Spleen (tissue), 11 donors: ENCODE results near the gene ALK. TPM values are rescaled to one million over a fixed set of nuclear protein-coding genes. Genes with fewer than 3 reads are reported as not detected.

Experiments used
- DNase-seq: peaks from one replicate; pipeline ENCODE4 v3.0.0-alpha.2; 2020
- H3K27ac ChIP-seq, 8 donors: fragments of 200-600 bp; sonication (generic) in 7 of 8; 1 replicate in 4 of 8; 2 replicates in 4 of 8; pipeline versions ENCODE4 v1.5.0 to v1.8.0; 2016 to 2021; ENCODE audit warnings: inconsistent platforms in 4 of 8, mild to moderate bottlenecking in 4 of 8, moderate library complexity in 1 of 8
- H3K27me3 ChIP-seq, 7 donors: fragments of 200-600 bp; sonication (generic) in 6 of 7; replicated peaks in 1 of 7; 1 replicate in 4 of 7; 2 replicates in 3 of 7; pipeline versions ENCODE4 v1.5.0 to v1.8.0; 2016 to 2021; ENCODE audit warnings: inconsistent platforms in 3 of 7, mild to moderate bottlenecking in 1 of 7
- H3K36me3 ChIP-seq, 6 donors: fragments of 200-600 bp; sonication (generic) in 5 of 6; 1 replicate in 4 of 6; 2 replicates in 2 of 6; pipeline versions ENCODE4 v1.5.0 to v1.8.0; 2016 to 2021; ENCODE audit warnings: inconsistent platforms in 2 of 6
- H3K4me1 ChIP-seq, 6 donors: fragments of 200-600 bp; sonication (generic) in 5 of 6; 1 replicate in 3 of 6; 2 replicates in 3 of 6; pipeline versions ENCODE4 v1.5.0 to v1.8.0; 2016 to 2021; ENCODE audit warnings: inconsistent platforms in 3 of 6
- H3K4me3 ChIP-seq, 8 donors: fragments of 200-600 bp; sonication (generic) in 7 of 8; 1 replicate in 4 of 8; 2 replicates in 4 of 8; pipeline versions ENCODE4 v1.5.0 to v1.8.0; 2016 to 2021; ENCODE audit warnings: inconsistent platforms in 4 of 8, mild to moderate bottlenecking in 4 of 8, moderate library complexity in 2 of 8
- H3K9me3 ChIP-seq, 8 donors: fragments of 200-600 bp; sonication (generic) in 7 of 8; 1 replicate in 4 of 8; 2 replicates in 4 of 8; pipeline versions ENCODE4 v1.5.0 to v1.8.0; 2016 to 2021; ENCODE audit warnings: inconsistent platforms in 4 of 8
- CTCF ChIP-seq, 11 experiments: fragments of 200-600 bp in 7 of 11; fragments of 450-650 bp in 4 of 11; sonication (generic) in 4 of 11; IDR thresholded peaks in 8 of 11; conservative IDR thresholded peaks in 3 of 11; 1 replicate in 7 of 11; 2 replicates in 4 of 11; pipeline versions ENCODE4 v1.4.0 to v1.8.0; 2016 to 2021; ENCODE audit warnings: antibody characterized with exemption in 11 of 11, inconsistent platforms in 4 of 11, mild to moderate bottlenecking in 1 of 11
- POLR2A ChIP-seq, 3 donors: fragments of 450-650 bp; IDR thresholded peaks; one replicate each; pipeline ENCODE4 v1.5.1; 2017; ENCODE audit warnings: antibody characterized with exemption in 3 of 3, mild to moderate bottlenecking in 1 of 3
- POLR2AphosphoS5 ChIP-seq, 3 donors: sonication (generic); formaldehyde crosslinking; IDR thresholded peaks; one replicate each; pipeline ENCODE4 v1.5.1; 2017; ENCODE audit warnings: antibody characterized with exemption in 3 of 3
- WGBS, 5 donors: extraction: QIAGEN DNeasy Blood & Tissue Kit in 3 of 5; methylation state at CpG; one replicate each; pipeline versions ENCODE4 v1.1.5 to v1.1.7; 2013 to 2018; 5-methylcytosine and 5-hydroxymethylcytosine counted together
- intact Hi-C: fragments of 100-400 bp; cut with DNase I; formaldehyde crosslinking; loops from one replicate; pipeline ENCODE4 v1.15.0; 2023; ENCODE audit warnings: low total_unique reads
- polyA plus RNA-seq, 3 donors: library from polyadenylated mRNA; stranded (reverse); fragments of 200-250 nt; gene quantifications; one replicate each; pipeline ENCODE4 v1.2.1, GENCODE V29; 2013
- total RNA-seq, 7 donors: library from RNA; depleted of rRNA in 3 of 7; stranded (reverse); fragments of >200 nt in 3 of 7; fragmentation: NEBNext Ultra II Directional in 4 of 7; extraction: Animal tissue kit (Norgen Biotek cat#: 25700) in 4 of 7; gene quantifications; one replicate each; pipeline versions ENCODE4 v1.1.0 to v1.2.1, GENCODE V29; 2016 to 2021
- donor health status: healthy with polysubstance abuse.
- donor health status: DM: no; HTN: no; CAD: no; lungs with moderate emphysema.
- donor health status: DM: no; HTN: no; CAD: no.
- donor health status: Bipolar disorder and iron deficiency.
- donor health status: healthy.
- donor health status: DM: no; HTN: no; CAD: no.
- donor health status: DM: yes; HTN: yes; CAD: no.

ALK gene
- total and polyA plus RNA-seq, 10 donors: 0.03 to 0.28 (median 0.06) TPM; not detected in 7

GRCh38 chr2:29733213-29733612 is 188.2 kb downstream of the ALK start:
- Histone ChIP-seq H3K27me3 (peaks cover 0 to 7% (median 0%) of the 10 kb centered on the region in 7 donors), H3K27ac (no peak overlapping the region), H3K4me3 (no peak overlapping the region), H3K36me3 (no peaks in the 10 kb centered on the region), H3K4me1 (no peaks in the 10 kb centered on the region), H3K9me3 (no peaks in the 10 kb centered on the region)
- WGBS, 5 donors: 65 to 83% (median 73%) methylated on average over 1 of the region's 1 CpG
- TF ChIP-seq CTCF (IDR thresholded peaks at IDR 0.05 in 8 of 11, conservative IDR thresholded peaks at IDR 0.05 in 3 of 11): no peak
- no peak for TF ChIP-seq POLR2A (IDR thresholded peaks at IDR 0.05)
- no peak for TF ChIP-seq POLR2AphosphoS5 (IDR thresholded peaks at IDR 0.05)
- DNase-seq: no peak
- intact Hi-C loops: no loop called here

GRCh38 chr2:29731948-29732347 is 189.4 kb downstream of the ALK start:
- Histone ChIP-seq H3K4me1 (no peaks in the 10 kb centered on the region), H3K4me3 (no peak overlapping the region), H3K27ac (no peak overlapping the region), H3K9me3 (no peaks in the 10 kb centered on the region), H3K36me3 (no peaks in the 10 kb centered on the region), H3K27me3 (peaks cover 0 to 7% (median 0%) of the 10 kb centered on the region in 7 donors)
- TF ChIP-seq CTCF (IDR thresholded peaks at IDR 0.05 in 8 of 11, conservative IDR thresholded peaks at IDR 0.05 in 3 of 11): no peak
- TF ChIP-seq POLR2AphosphoS5 (IDR thresholded peaks at IDR 0.05): no peak
- no peak for TF ChIP-seq POLR2A (IDR thresholded peaks at IDR 0.05)
- 59 to 82% (median 73%) methylated on average over 2 of the region's 2 CpGs for WGBS, 5 donors
- intact Hi-C loops: no loop called here
- no peak for DNase-seq

DNA sequence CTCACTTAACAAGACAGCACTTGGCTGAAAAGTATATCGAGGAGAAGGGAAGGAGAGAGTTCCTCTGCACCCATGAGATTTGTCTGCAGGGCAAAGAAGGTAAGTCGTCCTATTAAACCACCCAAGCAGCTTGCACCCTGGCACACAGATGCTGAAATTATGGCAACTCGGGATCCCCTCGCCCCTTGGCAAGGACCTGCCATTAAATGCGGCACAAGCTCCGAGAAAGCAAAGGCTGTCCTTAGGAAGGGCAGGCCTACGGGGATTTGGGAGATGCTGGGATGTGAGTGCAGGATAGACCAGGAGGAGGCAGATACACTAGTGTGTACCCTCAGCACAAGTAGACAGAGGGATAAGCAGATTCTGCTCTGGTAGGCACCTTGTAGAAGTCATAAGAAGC is 191.5 kb downstream of the ALK start:
- Histone ChIP-seq H3K4me1 (no peaks in the 10 kb centered on the region), H3K27me3 (peaks cover 0 to 7% (median 0%) of the 10 kb centered on the region in 7 donors), H3K4me3 (no peak overlapping the region), H3K27ac (no peak overlapping the region), H3K9me3 (no peaks in the 10 kb centered on the region), H3K36me3 (no peaks in the 10 kb centered on the region)
- TF ChIP-seq POLR2A (IDR thresholded peaks at IDR 0.05) (no peak), POLR2AphosphoS5 (IDR thresholded peaks at IDR 0.05) (no peak), CTCF (IDR thresholded peaks at IDR 0.05 in 8 of 11, conservative IDR thresholded peaks at IDR 0.05 in 3 of 11) (no peak)
- intact Hi-C loops: no loop called here
- WGBS, 5 donors: 71 to 93% (median 90%) methylated on average over 7 of the region's 7 CpGs
- DNase-seq: no peak

GRCh38 chr2:29729401-29729800 is 192.0 kb downstream of the ALK start:
- TF ChIP-seq CTCF (IDR thresholded peaks at IDR 0.05 in 8 of 11, conservative IDR thresholded peaks at IDR 0.05 in 3 of 11): no peak
- no peak for TF ChIP-seq POLR2AphosphoS5 (IDR thresholded peaks at IDR 0.05)
- TF ChIP-seq POLR2A (IDR thresholded peaks at IDR 0.05): no peak
- peaks cover 0 to 7% (median 0%) of the 10 kb centered on the region in 7 donors for H3K27me3 ChIP-seq
- H3K27ac ChIP-seq: no peak overlapping the region
- H3K9me3 ChIP-seq: no peaks in the 10 kb centered on the region
- intact Hi-C loops: no loop called here
- DNase-seq: no peak
- H3K36me3 ChIP-seq: no peaks in the 10 kb centered on the region
- 14 to 23% (median 18%) methylated on average over 7 of the region's 7 CpGs for WGBS, 5 donors
- H3K4me1 ChIP-seq: no peaks in the 10 kb centered on the region
- no peak overlapping the region for H3K4me3 ChIP-seq
